ENCODE results near the gene MBP. TPM values are rescaled to one million over a fixed set of nuclear protein-coding genes. Genes with fewer than 3 reads are reported as not detected.

Gene MBP
- total and polyA plus RNA-seq, 2 donors (not counting 1 experiment from before 2014, with no cell fraction given) = 2.3 to 3.6 TPM

DNA sequence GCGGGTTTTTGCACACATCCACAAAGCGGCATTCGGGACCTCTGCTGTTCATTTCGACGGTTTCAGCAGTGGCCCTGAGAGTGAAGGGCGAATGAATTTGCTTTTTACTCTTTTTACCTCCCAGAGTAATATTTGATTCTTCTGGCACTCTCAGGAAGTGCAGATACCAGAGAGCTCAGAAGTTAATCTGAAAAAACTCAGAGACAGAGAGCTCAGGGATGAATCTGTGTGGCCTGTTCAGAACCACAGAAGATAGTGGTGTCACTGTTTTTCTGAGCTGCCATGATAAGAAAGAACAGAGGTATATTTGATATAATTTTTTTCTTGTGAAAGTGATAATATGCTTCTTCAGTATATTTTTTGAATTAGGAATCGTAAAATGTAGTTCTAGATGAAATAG is 129.3 kb downstream of the MBP start:
- no peaks in the 10 kb centered on the region for H3K4me1 ChIP-seq (ENCODE audit: control insufficient read depth, extremely low read depth, insufficient read depth, low read length)
- no peak overlapping the region for H3K4me3 ChIP-seq (replicated peaks in 1 of 4; ENCODE audit: control extremely low read depth in 1 of 4, insufficient read depth in 1 of 4, low read depth in 3 of 4, low read length in 4 of 4)
- H3K9me3 ChIP-seq (ENCODE audit: control insufficient read depth, insufficient read depth, low read depth, low read length) = no peaks in the 10 kb centered on the region
- H3K79me2 ChIP-seq (ENCODE audit: control insufficient read depth, insufficient read depth, low read length) = no peaks in the 10 kb centered on the region
- no peak for DNase-seq (ENCODE audit: low read depth in 2 of 2)
- H3K36me3 ChIP-seq (ENCODE audit: control insufficient read depth, insufficient read depth, low read length) = no peaks in the 10 kb centered on the region
- H4K20me1 ChIP-seq (ENCODE audit: control insufficient read depth, extremely low read depth, insufficient read depth, low read length) = no peaks in the 10 kb centered on the region
- TF ChIP-seq CTCF (conservative IDR thresholded peaks at IDR 0.05 in 1 of 2, IDR thresholded peaks at IDR 0.05 in 1 of 2; ENCODE audit: low read depth in 1 of 2, low read length in 2 of 2) = no peak
- no peak for TF ChIP-seq EZH2 (IDR thresholded peaks at IDR 0.05; ENCODE audit: low read length, missing control alignments)
- no peak overlapping the region for H3K27ac ChIP-seq (ENCODE audit: insufficient read depth, low read length)
- no peak overlapping the region for H2AFZ ChIP-seq (ENCODE audit: low read length)
- no peak overlapping the region for H3K4me2 ChIP-seq (ENCODE audit: extremely low read depth, insufficient read depth, low read length)
- peaks cover 7% of the 10 kb centered on the region for H3K27me3 ChIP-seq (ENCODE audit: control insufficient read depth, insufficient read depth, low read length)
- H3K9ac ChIP-seq (ENCODE audit: insufficient read depth, low read length) = no peak overlapping the region

DNA sequence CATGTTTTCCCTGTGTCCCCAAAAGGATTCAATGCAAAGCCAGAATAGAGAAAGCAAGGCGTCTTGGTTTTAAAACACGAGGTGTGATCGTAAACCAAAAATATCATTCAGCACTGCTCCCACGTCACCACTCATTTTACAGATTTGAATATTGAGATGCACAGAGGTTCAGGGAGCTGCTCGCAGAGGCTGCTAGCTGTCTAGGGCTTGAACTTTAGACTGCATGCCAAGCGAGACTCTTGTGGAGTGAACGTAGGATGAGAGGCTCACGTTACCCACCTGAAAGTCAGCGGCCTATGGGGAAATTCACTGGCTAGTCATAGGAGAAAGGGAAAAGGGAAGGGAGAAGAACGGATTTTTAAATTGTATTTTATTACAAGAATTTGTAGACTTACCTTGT is 130.1 kb downstream of the MBP start:
- Histone ChIP-seq H3K4me3 (replicated peaks in 1 of 4; ENCODE audit: control extremely low read depth in 1 of 4, insufficient read depth in 1 of 4, low read depth in 3 of 4, low read length in 4 of 4) (no peak overlapping the region), H2AFZ (ENCODE audit: low read length) (no peak overlapping the region), H3K36me3 (ENCODE audit: control insufficient read depth, insufficient read depth, low read length) (no peaks in the 10 kb centered on the region), H3K27me3 (ENCODE audit: control insufficient read depth, insufficient read depth, low read length) (peaks cover 7% of the 10 kb centered on the region), H3K27ac (ENCODE audit: insufficient read depth, low read length) (no peak overlapping the region), H3K9ac (ENCODE audit: insufficient read depth, low read length) (no peak overlapping the region), H3K79me2 (ENCODE audit: control insufficient read depth, insufficient read depth, low read length) (no peaks in the 10 kb centered on the region), H3K4me1 (ENCODE audit: control insufficient read depth, extremely low read depth, insufficient read depth, low read length) (no peaks in the 10 kb centered on the region), H4K20me1 (ENCODE audit: control insufficient read depth, extremely low read depth, insufficient read depth, low read length) (no peaks in the 10 kb centered on the region), H3K4me2 (ENCODE audit: extremely low read depth, insufficient read depth, low read length) (no peak overlapping the region), H3K9me3 (ENCODE audit: control insufficient read depth, insufficient read depth, low read depth, low read length) (no peaks in the 10 kb centered on the region)
- no peak for DNase-seq (ENCODE audit: low read depth in 2 of 2)
- TF ChIP-seq CTCF (conservative IDR thresholded peaks at IDR 0.05 in 1 of 2, IDR thresholded peaks at IDR 0.05 in 1 of 2; ENCODE audit: low read depth in 1 of 2, low read length in 2 of 2) (no peak), EZH2 (IDR thresholded peaks at IDR 0.05; ENCODE audit: low read length, missing control alignments) (no peak)

DNA sequence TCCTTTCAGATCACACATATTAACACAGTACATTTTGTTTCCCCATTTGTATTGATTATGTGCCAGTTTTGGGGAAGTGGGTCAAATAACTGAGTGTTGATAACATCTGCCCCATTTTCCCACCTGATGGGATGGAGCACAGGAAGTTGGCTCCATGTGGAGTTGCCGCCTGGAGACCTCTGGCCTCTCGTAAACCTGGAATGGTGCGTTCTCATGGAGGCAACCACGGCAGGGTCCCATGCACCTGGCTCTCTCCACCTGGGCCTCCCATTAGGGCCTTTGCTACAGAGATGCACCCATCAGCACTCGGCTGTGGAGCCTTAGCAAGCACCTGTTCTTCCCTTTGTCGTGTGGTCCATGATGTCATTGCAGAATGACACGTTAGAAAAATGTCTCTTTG is 130.6 kb downstream of the MBP start:
- no peak overlapping the region for H3K9ac ChIP-seq (ENCODE audit: insufficient read depth, low read length)
- no peak for DNase-seq (ENCODE audit: low read depth in 2 of 2)
- H3K4me2 ChIP-seq (ENCODE audit: extremely low read depth, insufficient read depth, low read length) = no peak overlapping the region
- no peaks in the 10 kb centered on the region for H3K9me3 ChIP-seq (ENCODE audit: control insufficient read depth, insufficient read depth, low read depth, low read length)
- H3K27ac ChIP-seq (ENCODE audit: insufficient read depth, low read length) = no peak overlapping the region
- H3K4me1 ChIP-seq (ENCODE audit: control insufficient read depth, extremely low read depth, insufficient read depth, low read length) = no peaks in the 10 kb centered on the region
- peaks cover 7% of the 10 kb centered on the region for H3K27me3 ChIP-seq (ENCODE audit: control insufficient read depth, insufficient read depth, low read length)
- TF ChIP-seq EZH2 (IDR thresholded peaks at IDR 0.05; ENCODE audit: low read length, missing control alignments) (no peak), CTCF (conservative IDR thresholded peaks at IDR 0.05 in 1 of 2, IDR thresholded peaks at IDR 0.05 in 1 of 2; ENCODE audit: low read depth in 1 of 2, low read length in 2 of 2) (no peak)
- no peaks in the 10 kb centered on the region for H4K20me1 ChIP-seq (ENCODE audit: control insufficient read depth, extremely low read depth, insufficient read depth, low read length)
- no peak overlapping the region for H2AFZ ChIP-seq (ENCODE audit: low read length)
- no peaks in the 10 kb centered on the region for H3K36me3 ChIP-seq (ENCODE audit: control insufficient read depth, insufficient read depth, low read length)
- no peak overlapping the region for H3K4me3 ChIP-seq (replicated peaks in 1 of 4; ENCODE audit: control extremely low read depth in 1 of 4, insufficient read depth in 1 of 4, low read depth in 3 of 4, low read length in 4 of 4)
- no peaks in the 10 kb centered on the region for H3K79me2 ChIP-seq (ENCODE audit: control insufficient read depth, insufficient read depth, low read length)
